ENCODE results near the gene MYO7A. TPM values are rescaled to one million over a fixed set of nuclear protein-coding genes. Genes with fewer than 3 reads are reported as not detected.

MYO7A gene
- total RNA-seq, 1 experiment from 2014 or later = 2.5 TPM

GRCh38 chr11:77146261-77147035 lies 18.4 kb downstream of the MYO7A start:
- Mint-ChIP-seq H3K27me3 (ENCODE audit: low read depth) (peaks cover 10% of the 10 kb centered on the region), H3K4me1 (peaks cover 23% of the 10 kb centered on the region), H3K36me3 (no peaks in the 10 kb centered on the region), H3K9me3 (no peaks in the 10 kb centered on the region), H3K27ac (no peak overlapping the region), H3K4me3 (peak overlapping the region; percentile 78; the same call in 1 of the 2 replicates)
- POLR2A ChIA-PET = interaction anchor here (0.7 to 0.8 kb wide), 2 partner anchors 25 kb away, joined by 3 to 4 read pairs; no protein-coding TSS in a partner anchor
- CTCF ChIA-PET = interaction anchor here (0.9 to 5.5 kb wide), 9 partner anchors 19 to 412 kb away, joined by 3 to 46 read pairs (median 5); partner anchors contain the start of gene MYO7A
- no peak for ATAC-seq
- TF ChIP-seq ZBTB21 (CRISPR knock-in tag; IDR thresholded peaks at IDR 0.05; ENCODE audit: borderline replicate concordance) (no peak), CTCF (IDR thresholded peaks at IDR 0.05) (no peak), NFE2L1 (CRISPR knock-in tag; IDR thresholded peaks at IDR 0.05) (no peak), PRRX2 (CRISPR knock-in tag; IDR thresholded peaks at IDR 0.05) (no peak), GRHL2 (CRISPR knock-in tag; IDR thresholded peaks at IDR 0.05; ENCODE audit: insufficient replicate concordance, severe bottlenecking) (no peak), GABPB1 (CRISPR knock-in tag; IDR thresholded peaks at IDR 0.05) (no peak)
- TF ChIP-seq, protein P1, sequence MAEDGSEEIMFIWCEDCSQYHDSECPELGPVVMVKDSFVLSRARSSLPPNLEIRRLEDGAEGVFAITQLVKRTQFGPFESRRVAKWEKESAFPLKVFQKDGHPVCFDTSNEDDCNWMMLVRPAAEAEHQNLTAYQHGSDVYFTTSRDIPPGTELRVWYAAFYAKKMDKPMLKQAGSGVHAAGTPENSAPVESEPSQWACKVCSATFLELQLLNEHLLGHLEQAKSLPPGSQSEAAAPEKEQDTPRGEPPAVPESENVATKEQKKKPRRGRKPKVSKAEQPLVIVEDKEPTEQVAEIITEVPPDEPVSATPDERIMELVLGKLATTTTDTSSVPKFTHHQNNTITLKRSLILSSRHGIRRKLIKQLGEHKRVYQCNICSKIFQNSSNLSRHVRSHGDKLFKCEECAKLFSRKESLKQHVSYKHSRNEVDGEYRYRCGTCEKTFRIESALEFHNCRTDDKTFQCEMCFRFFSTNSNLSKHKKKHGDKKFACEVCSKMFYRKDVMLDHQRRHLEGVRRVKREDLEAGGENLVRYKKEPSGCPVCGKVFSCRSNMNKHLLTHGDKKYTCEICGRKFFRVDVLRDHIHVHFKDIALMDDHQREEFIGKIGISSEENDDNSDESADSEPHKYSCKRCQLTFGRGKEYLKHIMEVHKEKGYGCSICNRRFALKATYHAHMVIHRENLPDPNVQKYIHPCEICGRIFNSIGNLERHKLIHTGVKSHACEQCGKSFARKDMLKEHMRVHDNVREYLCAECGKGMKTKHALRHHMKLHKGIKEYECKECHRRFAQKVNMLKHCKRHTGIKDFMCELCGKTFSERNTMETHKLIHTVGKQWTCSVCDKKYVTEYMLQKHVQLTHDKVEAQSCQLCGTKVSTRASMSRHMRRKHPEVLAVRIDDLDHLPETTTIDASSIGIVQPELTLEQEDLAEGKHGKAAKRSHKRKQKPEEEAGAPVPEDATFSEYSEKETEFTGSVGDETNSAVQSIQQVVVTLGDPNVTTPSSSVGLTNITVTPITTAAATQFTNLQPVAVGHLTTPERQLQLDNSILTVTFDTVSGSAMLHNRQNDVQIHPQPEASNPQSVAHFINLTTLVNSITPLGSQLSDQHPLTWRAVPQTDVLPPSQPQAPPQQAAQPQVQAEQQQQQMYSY (CRISPR knock-in tag; IDR thresholded peaks at IDR 0.05) = no peak
- TF ChIP-seq, protein P2, sequence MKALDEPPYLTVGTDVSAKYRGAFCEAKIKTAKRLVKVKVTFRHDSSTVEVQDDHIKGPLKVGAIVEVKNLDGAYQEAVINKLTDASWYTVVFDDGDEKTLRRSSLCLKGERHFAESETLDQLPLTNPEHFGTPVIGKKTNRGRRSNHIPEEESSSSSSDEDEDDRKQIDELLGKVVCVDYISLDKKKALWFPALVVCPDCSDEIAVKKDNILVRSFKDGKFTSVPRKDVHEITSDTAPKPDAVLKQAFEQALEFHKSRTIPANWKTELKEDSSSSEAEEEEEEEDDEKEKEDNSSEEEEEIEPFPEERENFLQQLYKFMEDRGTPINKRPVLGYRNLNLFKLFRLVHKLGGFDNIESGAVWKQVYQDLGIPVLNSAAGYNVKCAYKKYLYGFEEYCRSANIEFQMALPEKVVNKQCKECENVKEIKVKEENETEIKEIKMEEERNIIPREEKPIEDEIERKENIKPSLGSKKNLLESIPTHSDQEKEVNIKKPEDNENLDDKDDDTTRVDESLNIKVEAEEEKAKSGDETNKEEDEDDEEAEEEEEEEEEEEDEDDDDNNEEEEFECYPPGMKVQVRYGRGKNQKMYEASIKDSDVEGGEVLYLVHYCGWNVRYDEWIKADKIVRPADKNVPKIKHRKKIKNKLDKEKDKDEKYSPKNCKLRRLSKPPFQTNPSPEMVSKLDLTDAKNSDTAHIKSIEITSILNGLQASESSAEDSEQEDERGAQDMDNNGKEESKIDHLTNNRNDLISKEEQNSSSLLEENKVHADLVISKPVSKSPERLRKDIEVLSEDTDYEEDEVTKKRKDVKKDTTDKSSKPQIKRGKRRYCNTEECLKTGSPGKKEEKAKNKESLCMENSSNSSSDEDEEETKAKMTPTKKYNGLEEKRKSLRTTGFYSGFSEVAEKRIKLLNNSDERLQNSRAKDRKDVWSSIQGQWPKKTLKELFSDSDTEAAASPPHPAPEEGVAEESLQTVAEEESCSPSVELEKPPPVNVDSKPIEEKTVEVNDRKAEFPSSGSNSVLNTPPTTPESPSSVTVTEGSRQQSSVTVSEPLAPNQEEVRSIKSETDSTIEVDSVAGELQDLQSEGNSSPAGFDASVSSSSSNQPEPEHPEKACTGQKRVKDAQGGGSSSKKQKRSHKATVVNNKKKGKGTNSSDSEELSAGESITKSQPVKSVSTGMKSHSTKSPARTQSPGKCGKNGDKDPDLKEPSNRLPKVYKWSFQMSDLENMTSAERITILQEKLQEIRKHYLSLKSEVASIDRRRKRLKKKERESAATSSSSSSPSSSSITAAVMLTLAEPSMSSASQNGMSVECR (CRISPR knock-in tag; IDR thresholded peaks at IDR 0.05; ENCODE audit: borderline replicate concordance) = no peak
- TF ChIP-seq, protein P3, sequence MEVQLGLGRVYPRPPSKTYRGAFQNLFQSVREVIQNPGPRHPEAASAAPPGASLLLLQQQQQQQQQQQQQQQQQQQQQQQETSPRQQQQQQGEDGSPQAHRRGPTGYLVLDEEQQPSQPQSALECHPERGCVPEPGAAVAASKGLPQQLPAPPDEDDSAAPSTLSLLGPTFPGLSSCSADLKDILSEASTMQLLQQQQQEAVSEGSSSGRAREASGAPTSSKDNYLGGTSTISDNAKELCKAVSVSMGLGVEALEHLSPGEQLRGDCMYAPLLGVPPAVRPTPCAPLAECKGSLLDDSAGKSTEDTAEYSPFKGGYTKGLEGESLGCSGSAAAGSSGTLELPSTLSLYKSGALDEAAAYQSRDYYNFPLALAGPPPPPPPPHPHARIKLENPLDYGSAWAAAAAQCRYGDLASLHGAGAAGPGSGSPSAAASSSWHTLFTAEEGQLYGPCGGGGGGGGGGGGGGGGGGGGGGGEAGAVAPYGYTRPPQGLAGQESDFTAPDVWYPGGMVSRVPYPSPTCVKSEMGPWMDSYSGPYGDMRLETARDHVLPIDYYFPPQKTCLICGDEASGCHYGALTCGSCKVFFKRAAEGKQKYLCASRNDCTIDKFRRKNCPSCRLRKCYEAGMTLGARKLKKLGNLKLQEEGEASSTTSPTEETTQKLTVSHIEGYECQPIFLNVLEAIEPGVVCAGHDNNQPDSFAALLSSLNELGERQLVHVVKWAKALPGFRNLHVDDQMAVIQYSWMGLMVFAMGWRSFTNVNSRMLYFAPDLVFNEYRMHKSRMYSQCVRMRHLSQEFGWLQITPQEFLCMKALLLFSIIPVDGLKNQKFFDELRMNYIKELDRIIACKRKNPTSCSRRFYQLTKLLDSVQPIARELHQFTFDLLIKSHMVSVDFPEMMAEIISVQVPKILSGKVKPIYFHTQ (CRISPR knock-in tag; IDR thresholded peaks at IDR 0.05) = no peak
- TF ChIP-seq, protein P4, sequence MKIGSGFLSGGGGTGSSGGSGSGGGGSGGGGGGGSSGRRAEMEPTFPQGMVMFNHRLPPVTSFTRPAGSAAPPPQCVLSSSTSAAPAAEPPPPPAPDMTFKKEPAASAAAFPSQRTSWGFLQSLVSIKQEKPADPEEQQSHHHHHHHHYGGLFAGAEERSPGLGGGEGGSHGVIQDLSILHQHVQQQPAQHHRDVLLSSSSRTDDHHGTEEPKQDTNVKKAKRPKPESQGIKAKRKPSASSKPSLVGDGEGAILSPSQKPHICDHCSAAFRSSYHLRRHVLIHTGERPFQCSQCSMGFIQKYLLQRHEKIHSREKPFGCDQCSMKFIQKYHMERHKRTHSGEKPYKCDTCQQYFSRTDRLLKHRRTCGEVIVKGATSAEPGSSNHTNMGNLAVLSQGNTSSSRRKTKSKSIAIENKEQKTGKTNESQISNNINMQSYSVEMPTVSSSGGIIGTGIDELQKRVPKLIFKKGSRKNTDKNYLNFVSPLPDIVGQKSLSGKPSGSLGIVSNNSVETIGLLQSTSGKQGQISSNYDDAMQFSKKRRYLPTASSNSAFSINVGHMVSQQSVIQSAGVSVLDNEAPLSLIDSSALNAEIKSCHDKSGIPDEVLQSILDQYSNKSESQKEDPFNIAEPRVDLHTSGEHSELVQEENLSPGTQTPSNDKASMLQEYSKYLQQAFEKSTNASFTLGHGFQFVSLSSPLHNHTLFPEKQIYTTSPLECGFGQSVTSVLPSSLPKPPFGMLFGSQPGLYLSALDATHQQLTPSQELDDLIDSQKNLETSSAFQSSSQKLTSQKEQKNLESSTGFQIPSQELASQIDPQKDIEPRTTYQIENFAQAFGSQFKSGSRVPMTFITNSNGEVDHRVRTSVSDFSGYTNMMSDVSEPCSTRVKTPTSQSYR (CRISPR knock-in tag; IDR thresholded peaks at IDR 0.05) = no peak
- TF ChIP-seq, protein P5, sequence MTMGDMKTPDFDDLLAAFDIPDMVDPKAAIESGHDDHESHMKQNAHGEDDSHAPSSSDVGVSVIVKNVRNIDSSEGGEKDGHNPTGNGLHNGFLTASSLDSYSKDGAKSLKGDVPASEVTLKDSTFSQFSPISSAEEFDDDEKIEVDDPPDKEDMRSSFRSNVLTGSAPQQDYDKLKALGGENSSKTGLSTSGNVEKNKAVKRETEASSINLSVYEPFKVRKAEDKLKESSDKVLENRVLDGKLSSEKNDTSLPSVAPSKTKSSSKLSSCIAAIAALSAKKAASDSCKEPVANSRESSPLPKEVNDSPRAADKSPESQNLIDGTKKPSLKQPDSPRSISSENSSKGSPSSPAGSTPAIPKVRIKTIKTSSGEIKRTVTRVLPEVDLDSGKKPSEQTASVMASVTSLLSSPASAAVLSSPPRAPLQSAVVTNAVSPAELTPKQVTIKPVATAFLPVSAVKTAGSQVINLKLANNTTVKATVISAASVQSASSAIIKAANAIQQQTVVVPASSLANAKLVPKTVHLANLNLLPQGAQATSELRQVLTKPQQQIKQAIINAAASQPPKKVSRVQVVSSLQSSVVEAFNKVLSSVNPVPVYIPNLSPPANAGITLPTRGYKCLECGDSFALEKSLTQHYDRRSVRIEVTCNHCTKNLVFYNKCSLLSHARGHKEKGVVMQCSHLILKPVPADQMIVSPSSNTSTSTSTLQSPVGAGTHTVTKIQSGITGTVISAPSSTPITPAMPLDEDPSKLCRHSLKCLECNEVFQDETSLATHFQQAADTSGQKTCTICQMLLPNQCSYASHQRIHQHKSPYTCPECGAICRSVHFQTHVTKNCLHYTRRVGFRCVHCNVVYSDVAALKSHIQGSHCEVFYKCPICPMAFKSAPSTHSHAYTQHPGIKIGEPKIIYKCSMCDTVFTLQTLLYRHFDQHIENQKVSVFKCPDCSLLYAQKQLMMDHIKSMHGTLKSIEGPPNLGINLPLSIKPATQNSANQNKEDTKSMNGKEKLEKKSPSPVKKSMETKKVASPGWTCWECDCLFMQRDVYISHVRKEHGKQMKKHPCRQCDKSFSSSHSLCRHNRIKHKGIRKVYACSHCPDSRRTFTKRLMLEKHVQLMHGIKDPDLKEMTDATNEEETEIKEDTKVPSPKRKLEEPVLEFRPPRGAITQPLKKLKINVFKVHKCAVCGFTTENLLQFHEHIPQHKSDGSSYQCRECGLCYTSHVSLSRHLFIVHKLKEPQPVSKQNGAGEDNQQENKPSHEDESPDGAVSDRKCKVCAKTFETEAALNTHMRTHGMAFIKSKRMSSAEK (CRISPR knock-in tag; IDR thresholded peaks at IDR 0.05; ENCODE audit: borderline replicate concordance) = no peak
- no peak for DNase-seq (ENCODE audit: low spot score)
